Colonic mucosa (tissue), 4 donors: ENCODE data around the gene EXOC4. TPM values are rescaled to one million over a fixed set of nuclear protein-coding genes. Genes with fewer than 3 reads are reported as not detected.
A peak's percentile ranks its signal among the peaks of the same experiment; 100 is the strongest.

Experiments
- DNase-seq: peaks from one replicate; pipeline ENCODE4 v3.0.0-alpha.2; 2020
- H3K27ac ChIP-seq: fragments of 200-600 bp; one replicate; pipeline ENCODE4 v1.8.0; 2021
- H3K27me3 ChIP-seq: fragments of 200-600 bp; one replicate; pipeline ENCODE4 v1.8.0; 2021
- H3K36me3 ChIP-seq: fragments of 200-600 bp; one replicate; pipeline ENCODE4 v1.8.0; 2021
- H3K4me1 ChIP-seq: fragments of 200-600 bp; one replicate; pipeline ENCODE4 v1.8.0; 2021; ENCODE audit warnings: mild to moderate bottlenecking
- H3K4me3 ChIP-seq: fragments of 200-600 bp; one replicate; pipeline ENCODE4 v1.8.0; 2021
- H3K9ac ChIP-seq, 2 donors: one replicate each; pipeline ENCODE4 v1.7.0; 2013; ENCODE audit warnings: control low read depth in 2 of 2, low read depth in 2 of 2, low read length in 2 of 2
- H3K9me3 ChIP-seq: fragments of 200-600 bp; one replicate; pipeline ENCODE4 v1.8.0; 2021
- CTCF ChIP-seq: fragments of 200-600 bp; IDR thresholded peaks from one replicate; pipeline ENCODE4 v1.8.0; 2022; ENCODE audit warnings: antibody characterized with exemption, mild to moderate bottlenecking
- intact Hi-C: fragments of 100-400 bp; cut with DNase I; formaldehyde crosslinking; loops from one replicate; pipeline ENCODE4 v1.14.1; 2022
- total RNA-seq, 2 donors: library from RNA; stranded (reverse); fragmentation: NEBNext Ultra II Directional in 1 of 2; extraction: Animal tissue kit (Norgen Biotek cat#: 25700) in 1 of 2; gene quantifications; one replicate each; pipeline ENCODE4 v1.2.1, GENCODE V29; 2021
- donor health status: healthy.
- donor health status: DM: no; HTN: no; CAD: no.
- donor health status: DM: no; HTN: no; CAD: no.

The EXOC4 gene
- total RNA-seq, 2 donors from 2014 or later: 61.1 to 73.3 TPM

- H3K27ac ChIP-seq: no peak overlapping the region
- no peak for TF ChIP-seq CTCF
- no peak overlapping the region for H3K9ac ChIP-seq
- H3K27me3 ChIP-seq: no peaks in the 10 kb centered on the region
- no peak overlapping the region for H3K4me3 ChIP-seq
- no peaks in the 10 kb centered on the region for H3K36me3 ChIP-seq
- H3K9me3 ChIP-seq: no peaks in the 10 kb centered on the region
- H3K4me1 ChIP-seq: no peaks in the 10 kb centered on the region
- intact Hi-C loops: no loop called here
- DNase-seq: no peak
Measured at GRCh38 chr7:133846203-133846945, 593.5 kb downstream of the EXOC4 start.

- no peak for TF ChIP-seq CTCF
- no peak overlapping the region for H3K27ac ChIP-seq
- H3K9ac ChIP-seq: no peak overlapping the region
- H3K36me3 ChIP-seq: no peaks in the 10 kb centered on the region
- H3K9me3 ChIP-seq: no peaks in the 10 kb centered on the region
- H3K4me1 ChIP-seq: no peaks in the 10 kb centered on the region
- intact Hi-C loops: no loop called here
- no peaks in the 10 kb centered on the region for H3K27me3 ChIP-seq
- DNase-seq: no peak
- H3K4me3 ChIP-seq: no peak overlapping the region
Measured at GRCh38 chr7:133850497-133851280, 597.8 kb downstream of the EXOC4 start.

GRCh38 chr7:133851411-133851810 is 598.5 kb downstream of the EXOC4 start:
- H3K27me3 ChIP-seq: no peaks in the 10 kb centered on the region
- H3K9ac ChIP-seq: no peak overlapping the region
- no peak for DNase-seq
- H3K27ac ChIP-seq: no peak overlapping the region
- intact Hi-C loops: no loop called here
- no peak for TF ChIP-seq CTCF
- H3K4me1 ChIP-seq: no peaks in the 10 kb centered on the region
- no peak overlapping the region for H3K4me3 ChIP-seq
- H3K9me3 ChIP-seq: no peaks in the 10 kb centered on the region
- H3K36me3 ChIP-seq: no peaks in the 10 kb centered on the region

- Histone ChIP-seq H3K4me3 (no peak overlapping the region), H3K27me3 (no peaks in the 10 kb centered on the region), H3K36me3 (no peaks in the 10 kb centered on the region), H3K27ac (no peak overlapping the region), H3K4me1 (no peaks in the 10 kb centered on the region), H3K9ac (no peak overlapping the region), H3K9me3 (no peaks in the 10 kb centered on the region)
- DNase-seq: peak; percentile 61
- intact Hi-C loops: no loop called here
- peak; percentile 39 for TF ChIP-seq CTCF
Measured at GRCh38 chr7:133853706-133854276, 600.9 kb downstream of the EXOC4 start.

GRCh38 chr7:133854739-133855138 is 601.9 kb downstream of the EXOC4 start:
- no peaks in the 10 kb centered on the region for H3K9me3 ChIP-seq
- H3K36me3 ChIP-seq: no peaks in the 10 kb centered on the region
- H3K27ac ChIP-seq: no peak overlapping the region
- no peaks in the 10 kb centered on the region for H3K4me1 ChIP-seq
- intact Hi-C loops: no loop called here
- no peak overlapping the region for H3K4me3 ChIP-seq
- H3K27me3 ChIP-seq: no peaks in the 10 kb centered on the region
- no peak for DNase-seq
- TF ChIP-seq CTCF: no peak
- no peak overlapping the region for H3K9ac ChIP-seq
